ENCODE measurements around the gene GPC4.

Gene GPC4

DNA sequence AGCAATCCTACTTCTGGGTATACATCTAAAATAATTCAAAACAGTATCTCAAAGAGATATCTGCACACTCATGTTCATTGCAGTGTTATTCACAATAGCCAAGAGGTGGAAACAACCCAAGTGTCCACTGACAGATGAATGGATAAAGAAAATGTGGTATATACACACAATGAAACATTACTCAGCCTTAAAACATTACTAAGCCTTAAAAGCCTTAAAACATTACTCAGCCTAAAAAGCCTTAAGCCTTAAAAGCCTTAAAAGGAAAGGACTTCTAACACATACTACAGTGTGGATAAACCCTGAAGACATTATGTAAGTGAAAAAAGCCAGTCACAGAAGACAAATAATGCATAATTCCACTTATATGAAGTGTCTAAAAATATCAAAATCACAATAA, 156.8 kb downstream of the GPC4 start:
- H2AFZ ChIP-seq (ENCODE audit: low read length) = no peak overlapping the region
- no peaks in the 10 kb centered on the region for H3K36me3 ChIP-seq (ENCODE audit: insufficient read depth, low read length)
- H3K9me3 ChIP-seq (ENCODE audit: low read length) = no peaks in the 10 kb centered on the region
- H4K20me1 ChIP-seq (ENCODE audit: insufficient read depth, low read length) = no peaks in the 10 kb centered on the region
- H3K4me3 ChIP-seq (ENCODE audit: low read depth, low read length, poor library complexity, severe bottlenecking) = no peak overlapping the region
- no peaks in the 10 kb centered on the region for H3K4me1 ChIP-seq (ENCODE audit: insufficient read depth, low read length, severe bottlenecking)
- H3K9ac ChIP-seq (ENCODE audit: low read length) = no peak overlapping the region
- no peaks in the 10 kb centered on the region for H3K9me2 ChIP-seq (ENCODE audit: low read depth, low read length)
- TF ChIP-seq, protein P1, sequence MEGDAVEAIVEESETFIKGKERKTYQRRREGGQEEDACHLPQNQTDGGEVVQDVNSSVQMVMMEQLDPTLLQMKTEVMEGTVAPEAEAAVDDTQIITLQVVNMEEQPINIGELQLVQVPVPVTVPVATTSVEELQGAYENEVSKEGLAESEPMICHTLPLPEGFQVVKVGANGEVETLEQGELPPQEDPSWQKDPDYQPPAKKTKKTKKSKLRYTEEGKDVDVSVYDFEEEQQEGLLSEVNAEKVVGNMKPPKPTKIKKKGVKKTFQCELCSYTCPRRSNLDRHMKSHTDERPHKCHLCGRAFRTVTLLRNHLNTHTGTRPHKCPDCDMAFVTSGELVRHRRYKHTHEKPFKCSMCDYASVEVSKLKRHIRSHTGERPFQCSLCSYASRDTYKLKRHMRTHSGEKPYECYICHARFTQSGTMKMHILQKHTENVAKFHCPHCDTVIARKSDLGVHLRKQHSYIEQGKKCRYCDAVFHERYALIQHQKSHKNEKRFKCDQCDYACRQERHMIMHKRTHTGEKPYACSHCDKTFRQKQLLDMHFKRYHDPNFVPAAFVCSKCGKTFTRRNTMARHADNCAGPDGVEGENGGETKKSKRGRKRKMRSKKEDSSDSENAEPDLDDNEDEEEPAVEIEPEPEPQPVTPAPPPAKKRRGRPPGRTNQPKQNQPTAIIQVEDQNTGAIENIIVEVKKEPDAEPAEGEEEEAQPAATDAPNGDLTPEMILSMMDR (IDR thresholded peaks at IDR 0.05; ENCODE audit: low read length) = no peak
- no peak for TF ChIP-seq EZH2 (IDR thresholded peaks at IDR 0.05; ENCODE audit: borderline replicate concordance, low read length)
- no peaks in the 10 kb centered on the region for H3K27me3 ChIP-seq (ENCODE audit: insufficient read depth, low read length)
- no peak overlapping the region for H3K4me2 ChIP-seq (ENCODE audit: low read length)
- no peak overlapping the region for H3K27ac ChIP-seq (ENCODE audit: low read depth, low read length, poor library complexity, severe bottlenecking)
- no peaks in the 10 kb centered on the region for H3K79me2 ChIP-seq (ENCODE audit: insufficient read depth, low read length)
- no peaks in the 10 kb centered on the region for H3F3A ChIP-seq (ENCODE audit: insufficient read depth, low read length)

DNA sequence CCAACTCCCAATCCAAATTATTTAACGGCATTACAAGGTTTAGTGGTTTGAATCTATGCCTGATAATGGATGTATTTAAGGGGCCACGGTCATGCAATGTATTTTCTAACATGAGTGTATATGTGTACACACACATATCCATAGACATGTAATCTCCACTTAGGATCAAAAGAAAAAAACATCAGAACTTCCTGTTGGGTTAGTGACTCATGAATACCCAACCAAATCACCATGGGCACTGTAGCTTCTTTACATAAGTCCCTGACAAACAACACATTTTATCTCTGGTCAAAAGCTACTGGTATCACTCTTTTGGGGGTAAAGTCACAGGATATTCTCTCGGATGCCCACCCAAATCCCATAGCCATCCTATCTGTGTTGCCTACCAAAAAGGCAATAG, 160.6 kb downstream of the GPC4 start:
- no peaks in the 10 kb centered on the region for H3K27me3 ChIP-seq (ENCODE audit: insufficient read depth, low read length)
- no peaks in the 10 kb centered on the region for H3K9me3 ChIP-seq (ENCODE audit: low read length)
- no peak overlapping the region for H3K9ac ChIP-seq (ENCODE audit: low read length)
- H4K20me1 ChIP-seq (ENCODE audit: insufficient read depth, low read length) = no peaks in the 10 kb centered on the region
- H3K36me3 ChIP-seq (ENCODE audit: insufficient read depth, low read length) = no peaks in the 10 kb centered on the region
- no peak overlapping the region for H3K4me2 ChIP-seq (ENCODE audit: low read length)
- no peaks in the 10 kb centered on the region for H3F3A ChIP-seq (ENCODE audit: insufficient read depth, low read length)
- no peak overlapping the region for H3K27ac ChIP-seq (ENCODE audit: low read depth, low read length, poor library complexity, severe bottlenecking)
- TF ChIP-seq, protein P1 (IDR thresholded peaks at IDR 0.05; ENCODE audit: low read length) = no peak
- no peak for TF ChIP-seq EZH2 (IDR thresholded peaks at IDR 0.05; ENCODE audit: borderline replicate concordance, low read length)
- H3K4me3 ChIP-seq (ENCODE audit: low read depth, low read length, poor library complexity, severe bottlenecking) = no peak overlapping the region
- H3K9me2 ChIP-seq (ENCODE audit: low read depth, low read length) = no peaks in the 10 kb centered on the region
- no peak overlapping the region for H2AFZ ChIP-seq (ENCODE audit: low read length)
- no peaks in the 10 kb centered on the region for H3K79me2 ChIP-seq (ENCODE audit: insufficient read depth, low read length)
- no peaks in the 10 kb centered on the region for H3K4me1 ChIP-seq (ENCODE audit: insufficient read depth, low read length, severe bottlenecking)

DNA sequence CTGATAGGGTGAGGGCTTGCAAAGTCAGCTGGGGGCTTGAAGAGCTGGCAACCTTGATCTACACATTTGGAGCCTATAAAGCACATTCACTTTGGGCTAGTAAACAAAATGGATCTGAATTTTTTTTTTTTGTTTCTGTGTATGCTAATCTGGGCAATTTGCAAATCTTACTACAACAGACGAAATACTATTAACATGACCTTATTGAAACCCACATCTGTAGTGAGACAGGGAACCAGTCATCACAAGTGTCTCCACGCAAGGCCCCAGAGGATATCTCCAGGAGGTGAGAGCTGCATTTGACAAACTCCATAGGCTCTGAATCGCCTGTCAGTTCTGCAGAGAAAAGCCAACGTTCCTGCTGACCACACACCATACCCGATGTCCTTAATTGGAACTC, 164.1 kb downstream of the GPC4 start:
- Histone ChIP-seq H3K4me3 (ENCODE audit: low read depth, low read length, poor library complexity, severe bottlenecking) (no peak overlapping the region), H3K27ac (ENCODE audit: low read depth, low read length, poor library complexity, severe bottlenecking) (no peak overlapping the region), H3K4me2 (ENCODE audit: low read length) (no peak overlapping the region), H2AFZ (ENCODE audit: low read length) (no peak overlapping the region), H3K27me3 (ENCODE audit: insufficient read depth, low read length) (no peaks in the 10 kb centered on the region), H3K36me3 (ENCODE audit: insufficient read depth, low read length) (no peaks in the 10 kb centered on the region; the same call in 1 of the 2 replicates), H3K9ac (ENCODE audit: low read length) (no peak overlapping the region), H4K20me1 (ENCODE audit: insufficient read depth, low read length) (no peaks in the 10 kb centered on the region), H3K9me2 (ENCODE audit: low read depth, low read length) (no peaks in the 10 kb centered on the region), H3F3A (ENCODE audit: insufficient read depth, low read length) (no peaks in the 10 kb centered on the region), H3K9me3 (ENCODE audit: low read length) (no peaks in the 10 kb centered on the region), H3K4me1 (ENCODE audit: insufficient read depth, low read length, severe bottlenecking) (no peaks in the 10 kb centered on the region), H3K79me2 (ENCODE audit: insufficient read depth, low read length) (no peaks in the 10 kb centered on the region)
- TF ChIP-seq, protein P1 (IDR thresholded peaks at IDR 0.05; ENCODE audit: low read length) = no peak
- no peak for TF ChIP-seq EZH2 (IDR thresholded peaks at IDR 0.05; ENCODE audit: borderline replicate concordance, low read length)

Data from OCI-LY1 (cell line).